C1 segment of cervical spinal cord (tissue), 14 donors: Measurements from ENCODE around the gene ZMIZ1.
A peak's percentile ranks its signal among the peaks of the same experiment; 100 is the strongest.

Experiments
- DNase-seq, 14 donors: peaks; one replicate each; lab custom pipeline; 2025; lab: John Stamatoyannopoulos, UW

The ZMIZ1 gene

GRCh38 chr10:79186486-79187120 lies 117.8 kb downstream of the ZMIZ1 start:
- DNase-seq: no peak

- DNase-seq: no peak
Observed at GRCh38 chr10:79187121-79187940, 118.6 kb downstream of the ZMIZ1 start.

GRCh38 chr10:79188154-79188965 lies 119.6 kb downstream of the ZMIZ1 start:
- no peak for DNase-seq

GRCh38 chr10:79189181-79189580 lies 120.4 kb downstream of the ZMIZ1 start:
- DNase-seq: no peak

- peak in 2 of 14 donors; percentile 49 to 62 for DNase-seq
Observed at GRCh38 chr10:79189853-79190435, 121.2 kb downstream of the ZMIZ1 start.

- DNase-seq: no peak
Observed at GRCh38 chr10:79190740-79191261, 122.0 kb downstream of the ZMIZ1 start.

GRCh38 chr10:79191951-79192676 lies 123.3 kb downstream of the ZMIZ1 start:
- no peak for DNase-seq

GRCh38 chr10:79192677-79193003 lies 123.9 kb downstream of the ZMIZ1 start:
- peak in 1 of 14 donors; percentile 66 for DNase-seq

GRCh38 chr10:79193694-79194382 lies 125.1 kb downstream of the ZMIZ1 start:
- no peak for DNase-seq

- peak in 13 of 14 donors; percentile 57 to 81 (median 77) for DNase-seq
Observed at GRCh38 chr10:79195091-79195923, 126.5 kb downstream of the ZMIZ1 start.

- peak in 10 of 14 donors; percentile 36 to 80 (median 50) for DNase-seq
Observed at GRCh38 chr10:79196470-79197461, 128.0 kb downstream of the ZMIZ1 start.

- no peak for DNase-seq
Observed at GRCh38 chr10:79197558-79197957, 128.8 kb downstream of the ZMIZ1 start.

GRCh38 chr10:79200346-79200745 lies 131.6 kb downstream of the ZMIZ1 start:
- no peak for DNase-seq

- DNase-seq: no peak
Observed at GRCh38 chr10:79201706-79202105, 132.9 kb downstream of the ZMIZ1 start.

- DNase-seq: peak in 1 of 14 donors; percentile 39
Observed at GRCh38 chr10:79202188-79203013, 133.6 kb downstream of the ZMIZ1 start.

GRCh38 chr10:79203014-79203644 lies 134.4 kb downstream of the ZMIZ1 start:
- no peak for DNase-seq

GRCh38 chr10:79203833-79204232 lies 135.1 kb downstream of the ZMIZ1 start:
- peak in 1 of 14 donors; percentile 29 for DNase-seq
